GM21381 (cell line): ENCODE data around the gene NUCB2.

Source experiments
- ATAC-seq: cut with Tn5 transposase; IDR thresholded peaks from one replicate; pipeline ENCODE4 v1.9.1; 2021; ENCODE audit warnings: mild to moderate bottlenecking, moderate library complexity; ENCODE audit not compliant: unreplicated experiment

NUCB2 gene

GRCh38 chr11:17379383-17380180 is 103.0 kb downstream of the NUCB2 start:
- no peak for ATAC-seq

GRCh38 chr11:17381156-17381555 is 104.6 kb downstream of the NUCB2 start:
- ATAC-seq = no peak
